Omental fat pad (tissue), 4 donors: Measurements from ENCODE around the gene DLX3. TPM values are rescaled to one million over a fixed set of nuclear protein-coding genes. Genes with fewer than 3 reads are reported as not detected.

Experiments
- ATAC-seq: fragments of 150-250 bp; one replicate; pipeline ENCODE4 v1.9.1; 2016; ENCODE audit warnings: mild to moderate bottlenecking, moderate library complexity; ENCODE audit not compliant: low FRiP score
- DNase-seq: peaks from one replicate; pipeline ENCODE4 v3.0.0-alpha.2; 2019; ENCODE audit warnings: low spot score
- CTCF ChIP-seq, 3 donors: fragments of 450-650 bp; IDR thresholded peaks; one replicate each; pipeline ENCODE4 v1.5.1; 2016 to 2017; ENCODE audit warnings: antibody characterized with exemption in 3 of 3, mild to moderate bottlenecking in 3 of 3, moderate library complexity in 2 of 3
- total RNA-seq, 4 donors: library from RNA; depleted of rRNA; stranded (reverse); fragments of >200 nt; gene quantifications; one replicate each; pipeline ENCODE4 v1.1.0, GENCODE V29; 2016

Gene DLX3
- total RNA-seq, 4 donors from 2014 or later, result 0.28 TPM; not detected in 3

GRCh38 chr17:49968405-49969133, 26.5 kb downstream of the DLX3 start:
- DNase-seq, result peak; percentile 26
- ATAC-seq, result peak; percentile 82
- TF ChIP-seq CTCF (IDR thresholded peaks at IDR 0.05), result no peak

GRCh38 chr17:49967621-49968404, 27.2 kb downstream of the DLX3 start:
- no peak for DNase-seq
- ATAC-seq, result no peak
- no peak for TF ChIP-seq CTCF (IDR thresholded peaks at IDR 0.05)

- DNase-seq (no peak), ATAC-seq (no peak)
- no peak for TF ChIP-seq CTCF (IDR thresholded peaks at IDR 0.05)
Observed at GRCh38 chr17:49967205-49967604, 27.8 kb downstream of the DLX3 start.

- no peak for DNase-seq
- TF ChIP-seq CTCF (IDR thresholded peaks at IDR 0.05), result no peak
- ATAC-seq, result no peak
Observed at GRCh38 chr17:49966767-49967166, 28.3 kb downstream of the DLX3 start.

GRCh38 chr17:49965524-49965909, 29.5 kb downstream of the DLX3 start:
- no peak for TF ChIP-seq CTCF (IDR thresholded peaks at IDR 0.05)
- no peak for DNase-seq
- no peak for ATAC-seq

- no peak for DNase-seq
- ATAC-seq, result no peak
- no peak for TF ChIP-seq CTCF (IDR thresholded peaks at IDR 0.05)
Observed at GRCh38 chr17:49964769-49965523, 30.1 kb downstream of the DLX3 start.
